LNCAP (cell line): ENCODE measurements around the gene TMC1.

ENCODE experiments used
- CTCF ChIP-seq: fragments of 450-650 bp; IDR thresholded peaks from 2 replicates; pipeline ENCODE4 v1.5.1; 2017; ENCODE audit warnings: mild to moderate bottlenecking

Gene TMC1

GRCh38 chr9:72789885-72790284 is 268.5 kb downstream of the TMC1 start:
- TF ChIP-seq CTCF = no peak

GRCh38 chr9:72790989-72791388 is 269.6 kb downstream of the TMC1 start:
- TF ChIP-seq CTCF = no peak

- TF ChIP-seq CTCF = no peak
Measured at GRCh38 chr9:72791436-72791835, 270.0 kb downstream of the TMC1 start.

- TF ChIP-seq CTCF = no peak
Measured at GRCh38 chr9:72794946-72795345, 273.5 kb downstream of the TMC1 start.

GRCh38 chr9:72800328-72800994 is 279.1 kb downstream of the TMC1 start:
- TF ChIP-seq CTCF = no peak

- TF ChIP-seq CTCF = no peak
Measured at GRCh38 chr9:72805238-72805637, 283.8 kb downstream of the TMC1 start.

GRCh38 chr9:72807765-72808445 is 286.5 kb downstream of the TMC1 start:
- peak; percentile 63 for TF ChIP-seq CTCF
